ENCODE results near the gene FBXO42. TPM values are rescaled to one million over a fixed set of nuclear protein-coding genes. Genes with fewer than 3 reads are reported as not detected.

Gene FBXO42
- total and polyA plus RNA-seq, 2 of the 8 experiments (the other 6 are each of a cell fraction or from before 2014, with no cell fraction given) = 15.1 to 17.0 TPM

DNA sequence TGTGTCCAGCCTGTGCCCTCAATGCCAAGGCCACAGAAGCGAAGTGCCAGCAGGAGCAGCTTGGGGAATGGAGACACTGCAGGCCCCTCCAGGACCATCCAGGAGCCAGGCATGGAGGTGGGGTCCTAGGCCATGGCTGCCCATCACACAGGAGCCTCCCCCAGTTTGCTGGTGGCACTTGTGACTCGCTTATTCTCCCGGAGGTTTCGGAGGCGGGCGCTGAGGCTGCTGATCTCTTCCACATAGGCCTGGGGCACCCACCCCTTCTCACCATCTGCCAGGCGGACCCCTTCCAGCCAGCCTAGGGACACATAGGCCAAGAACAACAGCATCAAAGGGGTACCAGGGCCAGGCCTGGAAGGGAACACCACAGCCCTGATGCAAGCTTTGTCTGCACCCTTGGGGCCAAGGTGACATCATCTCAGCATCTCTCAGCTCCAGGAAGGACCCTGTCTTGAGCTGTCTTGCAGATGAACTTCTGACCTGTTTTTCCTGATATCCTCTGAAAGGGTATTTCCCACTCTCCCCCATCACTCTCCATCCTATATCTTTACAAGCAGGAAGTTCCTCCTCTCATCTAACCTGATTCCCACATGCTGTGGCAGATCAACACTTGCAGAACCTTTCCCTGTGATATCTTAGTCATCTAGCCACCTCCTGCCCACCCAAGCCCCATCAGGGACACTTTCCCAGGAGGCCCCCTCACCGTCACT is 153.7 kb downstream of the FBXO42 start:
- Histone ChIP-seq H4K20me1 (replicated peaks in 1 of 2; ENCODE audit: control insufficient read depth in 1 of 2, insufficient read depth in 2 of 2, low read length in 2 of 2) (peaks cover 0 to 3% of the 10 kb centered on the region in 2 experiments), H2BK120ac (replicated peaks; ENCODE audit: low read depth, low read length) (no peak overlapping the region), H3K23ac (ENCODE audit: insufficient read length) (no peak overlapping the region), H4K8ac (ENCODE audit: extremely low read depth, insufficient read depth, low read length) (no peak overlapping the region), H3K14ac (ENCODE audit: insufficient read length) (no peak overlapping the region), H2AFZ (ENCODE audit: low read length) (no peak overlapping the region), H2BK20ac (ENCODE audit: low read length) (no peak overlapping the region), H3K18ac (ENCODE audit: extremely low read depth, low read length) (no peak overlapping the region), H3K36me3 (ENCODE audit: control insufficient read depth in 2 of 4, insufficient read depth in 4 of 4, low read length in 3 of 4) (peaks cover 8 to 28% (median 19%) of the 10 kb centered on the region in 4 experiments; a peak in 7 of 8 replicates), H3K9ac (replicated peaks in 1 of 4; ENCODE audit: extremely low read depth in 1 of 4, low read depth in 3 of 4, low read length in 3 of 4) (no peak overlapping the region), H3K4ac (replicated peaks; ENCODE audit: insufficient read length, low read depth, low read length) (no peak overlapping the region), H3K79me2 (ENCODE audit: control insufficient read depth in 1 of 2, insufficient read depth in 2 of 2, low read length in 2 of 2) (no peaks in the 10 kb centered on the region), H4K5ac (ENCODE audit: insufficient read length, low read depth, low read length) (no peak overlapping the region), H4K91ac (replicated peaks; ENCODE audit: insufficient read length, low read length) (no peak overlapping the region), H3K27me3 (replicated peaks in 1 of 4; ENCODE audit: control insufficient read depth in 3 of 4, extremely low read depth in 1 of 4, insufficient read depth in 3 of 4, low read length in 3 of 4) (no peaks in the 10 kb centered on the region), H3K27ac (ENCODE audit: low read depth, low read length) (no peak overlapping the region), H3K23me2 (ENCODE audit: low read depth, low read length) (no peaks in the 10 kb centered on the region), H3K56ac (replicated peaks; ENCODE audit: insufficient read length, low read depth, low read length) (no peak overlapping the region), H3K4me2 (ENCODE audit: insufficient read depth in 1 of 2, low read depth in 2 of 2, low read length in 2 of 2) (no peak overlapping the region), H3K9me3 (ENCODE audit: insufficient read depth in 2 of 2, low read depth in 1 of 2, low read length in 1 of 2) (no peaks in the 10 kb centered on the region), H2BK5ac (ENCODE audit: low read depth, low read length) (no peak overlapping the region), H2BK12ac (ENCODE audit: low read depth, low read length) (no peak overlapping the region), H2BK15ac (ENCODE audit: low read length) (no peak overlapping the region), H3K4me3 (ENCODE audit: extremely low read depth in 1 of 4, insufficient read depth in 2 of 4, low read depth in 3 of 4, low read length in 4 of 4) (no peak overlapping the region), H3K79me1 (ENCODE audit: low read depth, low read length) (no peaks in the 10 kb centered on the region; the same call in 1 of the 2 replicates), H2AK5ac (ENCODE audit: low read depth, low read length) (no peak overlapping the region), H3K4me1 (replicated peaks in 1 of 4; ENCODE audit: control insufficient read depth in 3 of 4, insufficient read depth in 4 of 4, low read length in 3 of 4) (no peaks in the 10 kb centered on the region)
- FAIRE-seq (no peak), DNase-seq (ENCODE audit: low read depth in 1 of 2, low spot score in 2 of 2) (no peak)
- 94% methylated on average over 8 of the region's 8 CpGs; no CpG with 5 or more reads in 1 of the 2 experiments for WGBS, 2 experiments (ENCODE audit: extremely low coverage in 1 of 2, insufficient coverage in 1 of 2, insufficient read length in 1 of 2, insufficient replicate concordance in 2 of 2, low coverage in 1 of 2, low lambda C conversion rate in 2 of 2, missing lambda C conversion rate in 1 of 2)
- ChIA-PET CTCF (ENCODE audit: partially characterized antibody) (interaction anchor here (1.2 to 7.6 kb wide), 5 partner anchors 8 to 116 kb away, joined by 3 to 45 read pairs (median 5); partner anchors contain the start of gene ARHGEF19), POLR2A (ENCODE audit: partially characterized antibody) (interaction anchor here (0.6 to 2.0 kb wide), 4 partner anchors 7 to 107 kb away, joined by 3 to 10 read pairs (median 3); no protein-coding TSS in a partner anchor)
- TF ChIP-seq TCF12 (IDR thresholded peaks at IDR 0.05; ENCODE audit: low read depth, low read length) = no peak
